HL-60/S4 treated with phorbol 12-myristate 13-acetate at 8.2 ng/mL for 4 days and 3 days (cell line): ENCODE data around the gene ACAT2.
"Not testable (repeated sequence)": the region's sequence is repeated elsewhere in the genome, so short reads cannot be mapped to it uniquely, and the experiment has no call there.

Source experiments
- in situ Hi-C: fragments of 300-500 bp; cut with MboI; formaldehyde crosslinking; loops from 2 replicates; pipeline ENCODE4 v1.15.0; 2022; ENCODE audit warnings: low sequenced_read_pairs

ACAT2 gene

GRCh38 chr6:159762681-159763293 lies 942 bp downstream of the ACAT2 start:
- in situ Hi-C loops, result no loop called here

GRCh38 chr6:159766906-159767305 lies 5.1 kb downstream of the ACAT2 start:
- in situ Hi-C loops, result no loop called here

- in situ Hi-C loops, result no loop called here
These were observed 7.6 kb downstream of the ACAT2 start for GRCh38 chr6:159769470-159769869.

- in situ Hi-C loops, result no loop called here
These were observed 10.4 kb downstream of the ACAT2 start for GRCh38 chr6:159772196-159772595.

GRCh38 chr6:159777240-159777904 lies 15.5 kb downstream of the ACAT2 start:
- in situ Hi-C loops, result no loop called here

GRCh38 chr6:159778131-159778530 lies 16.3 kb downstream of the ACAT2 start:
- in situ Hi-C loops, result no loop called here

GRCh38 chr6:159778542-159779103 lies 16.8 kb downstream of the ACAT2 start:
- in situ Hi-C loops, result no loop called here

- in situ Hi-C loops, result no loop called here
These were observed 26.4 kb downstream of the ACAT2 start for GRCh38 chr6:159788276-159788675.

- in situ Hi-C loops, result no loop called here
These were observed 27.0 kb downstream of the ACAT2 start for GRCh38 chr6:159788753-159789376.

GRCh38 chr6:159789377-159790148 lies 27.7 kb downstream of the ACAT2 start, which contains the start of gene TCP1:
Gene TCP1, minus strand, starts transcription at chr6:159789602. Its CDS starts 134 bp downstream, at chr6:159789468.
- in situ Hi-C loops, result no loop called here

GRCh38 chr6:159790149-159790955 lies 28.5 kb downstream of the ACAT2 start, which contains the start of gene MRPL18:
Gene MRPL18, plus strand, starts transcription at chr6:159790467. Its CDS starts 121 bp downstream, at chr6:159790588.
- in situ Hi-C loops, result no loop called here

- in situ Hi-C loops, result no loop called here
These were observed 29.2 kb downstream of the ACAT2 start for GRCh38 chr6:159790956-159791598.

- in situ Hi-C loops, result not testable (repeated sequence)
These were observed 33.1 kb downstream of the ACAT2 start for GRCh38 chr6:159794976-159795375.

- in situ Hi-C loops, result no loop called here
These were observed 35.7 kb downstream of the ACAT2 start for GRCh38 chr6:159797554-159797953.

- in situ Hi-C loops, result no loop called here
These were observed 38.5 kb downstream of the ACAT2 start, which contains the start of gene PNLDC1 for GRCh38 chr6:159800141-159800865. Gene PNLDC1, plus strand, starts transcription at chr6:159800276. Its CDS starts 32 bp downstream, at chr6:159800308.

- in situ Hi-C loops, result no loop called here
These were observed 40.1 kb downstream of the ACAT2 start for GRCh38 chr6:159801935-159802334.

GRCh38 chr6:159804504-159804903 lies 42.7 kb downstream of the ACAT2 start:
- in situ Hi-C loops, result no loop called here

- in situ Hi-C loops, result no loop called here
These were observed 43.7 kb downstream of the ACAT2 start for GRCh38 chr6:159805440-159806020.
